Smooth muscle cell (in vitro differentiated cells): Measurements from ENCODE around the gene CEP164. TPM values are rescaled to one million over a fixed set of nuclear protein-coding genes. Genes with fewer than 3 reads are reported as not detected.

ENCODE experiments used
- DNase-seq: peaks from one replicate; lab custom pipeline; 2025; ENCODE audit not compliant: unreplicated experiment; lab: John Stamatoyannopoulos, UW
- H2AFZ ChIP-seq: fragments of 200-600 bp; sonication (generic); 2 replicates; pipeline ENCODE4 v1.6.0; 2016; ENCODE audit warnings: antibody characterized with exemption, low read depth, mild to moderate bottlenecking
- H3F3A ChIP-seq: fragments of 200-600 bp; sonication (generic); 2 replicates; pipeline ENCODE4 v1.6.0; 2017; ENCODE audit warnings: antibody characterized with exemption, low read depth
- H3K27ac ChIP-seq: fragments of 200-600 bp; sonication (generic); 2 replicates; pipeline ENCODE4 v1.5.1; 2016; ENCODE audit warnings: low read depth, mild to moderate bottlenecking
- H3K27me3 ChIP-seq: fragments of 200-600 bp; sonication (generic); 2 replicates; pipeline ENCODE4 v1.6.1; 2016; ENCODE audit warnings: low read depth, mild to moderate bottlenecking
- H3K36me3 ChIP-seq: fragments of 200-600 bp; sonication (generic); 2 replicates; pipeline ENCODE4 v1.5.1; 2016; ENCODE audit warnings: low read depth
- H3K4me1 ChIP-seq: fragments of 200-600 bp; sonication (generic); 2 replicates; pipeline ENCODE4 v1.5.1; 2016; ENCODE audit warnings: low read depth
- H3K4me2 ChIP-seq: fragments of 200-600 bp; sonication (generic); 2 replicates; pipeline ENCODE4 v1.6.0; 2016; ENCODE audit warnings: mild to moderate bottlenecking
- H3K4me3 ChIP-seq: fragments of 200-600 bp; sonication (generic); 2 replicates; pipeline ENCODE4 v1.5.1; 2016; ENCODE audit warnings: mild to moderate bottlenecking
- H3K79me2 ChIP-seq: fragments of 200-600 bp; sonication (generic); 2 replicates; pipeline ENCODE4 v1.6.0; 2016; ENCODE audit warnings: low read depth, mild to moderate bottlenecking
- H3K9ac ChIP-seq: fragments of 200-600 bp; sonication (generic); 2 replicates; pipeline ENCODE4 v1.6.0; 2016; ENCODE audit warnings: low read depth
- H3K9me3 ChIP-seq: fragments of 200-600 bp; sonication (generic); replicated peaks from 2 replicates; pipeline ENCODE4 v1.5.1; 2016; ENCODE audit warnings: low read depth
- H4K20me1 ChIP-seq: fragments of 200-600 bp; sonication (generic); 2 replicates; pipeline ENCODE4 v1.6.0; 2016; ENCODE audit warnings: low read depth
- WGBS: methylation state at CpG from one replicate; pipeline ENCODE4 v1.1.7; 2016; ENCODE audit warnings: low lambda C conversion rate; 5-methylcytosine and 5-hydroxymethylcytosine counted together
- polyA plus RNA-seq: library from polyadenylated mRNA; unstranded; fragments of >200 nt; fragmentation: Nextera tagmentation; extraction: Ambion mirVana; gene quantifications from 2 replicates; pipeline ENCODE4 v1.2.1, GENCODE V29; 2016
- total RNA-seq: library from RNA; depleted of rRNA; stranded (reverse); fragments of >200 nt; gene quantifications from 2 replicates; pipeline ENCODE4 v1.2.3, GENCODE V29; 2014
- TF ChIP-seq, protein P1 (sequence below): fragments of 200-600 bp; sonication (generic); IDR thresholded peaks from 2 replicates; pipeline ENCODE4 v1.5.1; 2017; ENCODE audit warnings: borderline replicate concordance, mild to moderate bottlenecking, antibody characterized with exemption; ENCODE audit not compliant: insufficient read depth, poor library complexity, severe bottlenecking

Gene CEP164
- total and polyA plus RNA-seq, 2 experiments from 2014 or later: 11.2 to 30.7 TPM

DNA sequence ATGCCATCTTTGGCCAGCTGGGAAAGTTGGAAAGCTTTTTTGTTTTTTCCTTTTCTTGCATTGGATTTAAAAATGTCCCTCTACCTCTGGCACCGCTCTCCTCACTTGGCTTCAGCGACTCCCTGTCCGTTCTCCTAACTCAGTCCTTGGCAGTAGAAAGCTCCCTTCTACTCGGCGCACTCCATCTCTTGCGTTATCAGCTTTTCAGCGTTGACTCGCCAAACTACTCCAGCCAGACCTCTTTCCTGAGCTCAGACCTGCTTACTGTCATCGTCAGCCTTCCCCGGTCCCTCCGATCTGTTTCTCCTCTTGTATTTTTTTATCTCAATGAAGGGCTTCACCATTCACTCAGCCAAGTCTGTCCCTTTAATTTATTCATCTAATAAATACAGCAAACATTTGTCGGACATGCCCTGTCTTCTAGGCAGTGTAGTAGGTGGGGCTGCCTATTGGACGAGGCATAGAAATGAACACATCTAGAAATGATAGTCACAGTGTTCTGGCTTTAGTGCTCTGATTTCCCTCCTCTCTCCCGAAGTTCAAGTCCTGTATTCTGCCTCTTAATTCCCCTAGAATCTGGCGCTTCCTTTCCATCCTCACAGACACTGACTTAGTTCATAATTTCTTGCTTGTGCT lies 839 bp downstream of the CEP164 start:
- no peaks in the 10 kb centered on the region for H3K36me3 ChIP-seq
- peak overlapping the region; percentile 89 for H3K4me2 ChIP-seq
- H3K27ac ChIP-seq: peak overlapping the region; percentile 91
- no peak for DNase-seq
- peak overlapping the region; percentile 87 for H3K4me3 ChIP-seq
- H3K9ac ChIP-seq: peak overlapping the region; percentile 80
- no peaks in the 10 kb centered on the region for H3K9me3 ChIP-seq
- H2AFZ ChIP-seq: peak overlapping the region; percentile 84
- H3K79me2 ChIP-seq: peaks cover 19% of the 10 kb centered on the region
- peaks cover 14% of the 10 kb centered on the region for H4K20me1 ChIP-seq
- peaks cover 7% of the 10 kb centered on the region for H3K4me1 ChIP-seq
- H3K27me3 ChIP-seq: no peaks in the 10 kb centered on the region
- TF ChIP-seq, protein P1, sequence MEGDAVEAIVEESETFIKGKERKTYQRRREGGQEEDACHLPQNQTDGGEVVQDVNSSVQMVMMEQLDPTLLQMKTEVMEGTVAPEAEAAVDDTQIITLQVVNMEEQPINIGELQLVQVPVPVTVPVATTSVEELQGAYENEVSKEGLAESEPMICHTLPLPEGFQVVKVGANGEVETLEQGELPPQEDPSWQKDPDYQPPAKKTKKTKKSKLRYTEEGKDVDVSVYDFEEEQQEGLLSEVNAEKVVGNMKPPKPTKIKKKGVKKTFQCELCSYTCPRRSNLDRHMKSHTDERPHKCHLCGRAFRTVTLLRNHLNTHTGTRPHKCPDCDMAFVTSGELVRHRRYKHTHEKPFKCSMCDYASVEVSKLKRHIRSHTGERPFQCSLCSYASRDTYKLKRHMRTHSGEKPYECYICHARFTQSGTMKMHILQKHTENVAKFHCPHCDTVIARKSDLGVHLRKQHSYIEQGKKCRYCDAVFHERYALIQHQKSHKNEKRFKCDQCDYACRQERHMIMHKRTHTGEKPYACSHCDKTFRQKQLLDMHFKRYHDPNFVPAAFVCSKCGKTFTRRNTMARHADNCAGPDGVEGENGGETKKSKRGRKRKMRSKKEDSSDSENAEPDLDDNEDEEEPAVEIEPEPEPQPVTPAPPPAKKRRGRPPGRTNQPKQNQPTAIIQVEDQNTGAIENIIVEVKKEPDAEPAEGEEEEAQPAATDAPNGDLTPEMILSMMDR: no peak
- 8% methylated on average over 15 of the region's 15 CpGs for WGBS
- H3F3A ChIP-seq: no peaks in the 10 kb centered on the region

DNA sequence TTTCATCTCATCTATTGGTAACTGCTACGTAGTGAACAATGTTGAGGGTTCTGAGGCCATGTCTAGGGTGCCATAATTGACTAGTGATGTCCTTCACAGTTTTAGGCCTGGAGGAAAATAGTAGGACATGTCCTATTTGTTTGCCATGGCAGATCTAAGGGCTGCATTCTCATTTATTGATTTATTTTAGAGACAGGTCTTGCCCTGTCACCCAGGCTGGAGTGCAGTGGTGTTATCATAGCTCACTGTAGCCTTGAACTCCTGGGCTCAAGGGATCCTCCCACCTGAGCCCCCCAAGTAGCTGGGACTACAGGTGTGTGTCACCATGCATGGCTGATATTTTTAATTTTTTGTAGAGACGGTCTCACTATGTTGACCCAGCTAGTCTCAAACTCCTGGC lies 5.2 kb downstream of the CEP164 start:
- WGBS: 75% methylated on average over 2 of the region's 2 CpGs
- no peak for DNase-seq
- Histone ChIP-seq H3K9ac (no peak overlapping the region), H2AFZ (no peak overlapping the region), H3K27ac (no peak overlapping the region), H3K27me3 (no peaks in the 10 kb centered on the region), H3F3A (no peaks in the 10 kb centered on the region), H3K4me1 (peaks cover 7% of the 10 kb centered on the region), H3K79me2 (peaks cover 19% of the 10 kb centered on the region), H3K4me2 (no peak overlapping the region), H3K36me3 (no peaks in the 10 kb centered on the region), H3K9me3 (no peaks in the 10 kb centered on the region), H3K4me3 (no peak overlapping the region), H4K20me1 (peaks cover 22% of the 10 kb centered on the region)
- TF ChIP-seq, protein P1: no peak

DNA sequence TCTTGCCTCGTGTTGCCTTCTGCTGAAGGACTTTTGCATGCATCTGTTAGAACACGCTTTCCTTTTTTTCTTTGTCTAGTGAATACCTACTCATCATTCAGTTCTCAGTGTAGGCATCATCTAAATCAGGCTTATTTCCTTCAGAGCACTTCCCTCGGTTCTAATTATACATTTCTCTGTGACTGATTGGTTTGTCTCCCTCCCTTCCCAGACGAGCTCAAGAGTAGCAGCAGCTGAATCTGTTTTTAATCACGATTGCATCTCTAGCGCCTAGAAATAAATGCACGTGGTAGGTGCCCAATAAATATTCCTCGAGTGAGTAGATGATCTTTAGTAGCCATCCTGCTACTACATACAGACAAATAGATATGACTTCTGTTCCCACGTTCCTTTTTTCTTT lies 6.3 kb downstream of the CEP164 start:
- H3K9me3 ChIP-seq: no peaks in the 10 kb centered on the region
- peaks cover 22% of the 10 kb centered on the region for H4K20me1 ChIP-seq
- no peak for DNase-seq
- H3K27ac ChIP-seq: no peak overlapping the region
- H3F3A ChIP-seq: no peaks in the 10 kb centered on the region
- H3K36me3 ChIP-seq: no peaks in the 10 kb centered on the region
- H3K9ac ChIP-seq: no peak overlapping the region
- 87% methylated on average over 9 of the region's 9 CpGs for WGBS
- no peak overlapping the region for H3K4me2 ChIP-seq
- H3K4me1 ChIP-seq: peaks cover 2% of the 10 kb centered on the region
- no peaks in the 10 kb centered on the region for H3K27me3 ChIP-seq
- TF ChIP-seq, protein P1: no peak
- H2AFZ ChIP-seq: no peak overlapping the region
- H3K79me2 ChIP-seq: peaks cover 19% of the 10 kb centered on the region
- no peak overlapping the region for H3K4me3 ChIP-seq

DNA sequence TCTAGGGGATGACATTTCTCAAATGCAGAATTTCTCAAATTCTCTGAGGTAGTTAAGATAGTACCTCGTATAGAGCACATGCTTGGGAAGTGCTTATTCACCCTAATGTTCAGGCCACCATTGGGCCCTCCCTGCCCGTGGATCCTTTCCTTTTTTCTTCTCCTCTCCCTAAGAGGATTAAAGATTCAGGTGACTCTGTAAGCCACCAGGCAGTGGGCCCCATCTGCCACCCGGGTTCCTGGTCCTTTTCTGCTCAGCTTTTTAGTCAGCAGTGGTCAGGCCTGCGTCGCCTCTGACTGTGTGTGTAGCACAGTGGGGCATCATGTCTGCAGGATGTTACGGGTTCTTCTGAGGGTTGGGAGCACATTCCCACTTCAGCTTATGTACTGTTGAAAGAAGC lies 7.2 kb downstream of the CEP164 start:
- Histone ChIP-seq H3K27ac (no peak overlapping the region), H3K36me3 (peaks cover 4% of the 10 kb centered on the region), H3K27me3 (no peaks in the 10 kb centered on the region), H3K4me1 (no peaks in the 10 kb centered on the region), H3K9ac (no peak overlapping the region), H3K4me2 (no peak overlapping the region), H3K4me3 (no peak overlapping the region), H4K20me1 (peaks cover 16% of the 10 kb centered on the region), H3K9me3 (no peaks in the 10 kb centered on the region), H3K79me2 (peaks cover 10% of the 10 kb centered on the region), H2AFZ (no peak overlapping the region), H3F3A (no peaks in the 10 kb centered on the region)
- 91% methylated on average over 6 of the region's 6 CpGs for WGBS
- DNase-seq: no peak
- TF ChIP-seq, protein P1: no peak
